Measurements from ENCODE around the gene EBF3. TPM values are rescaled to one million over a fixed set of nuclear protein-coding genes. Genes with fewer than 3 reads are reported as not detected.

Gene EBF3
- total and polyA plus RNA-seq, 10 donors: 0.02 to 0.20 (median 0.13) TPM; not detected in 6

GRCh38 chr10:129934196-129934925 lies 29.7 kb downstream of the EBF3 start:
- Histone ChIP-seq H3K4me1 (no peaks in the 10 kb centered on the region), H3K4me3 (no peak overlapping the region), H3K27me3 (replicated peaks in 1 of 7) (peaks cover 0 to 24% (median 0%) of the 10 kb centered on the region in 7 donors), H3K9me3 (no peaks in the 10 kb centered on the region), H3K36me3 (no peaks in the 10 kb centered on the region), H3K27ac (no peak overlapping the region)
- DNase-seq: peak; percentile 38
- intact Hi-C loops (cut with DNase I; ENCODE audit: low total_unique reads): no loop called here
- 82 to 93% (median 88%) methylated on average over 11 to 12 of the region's 12 CpGs for WGBS, 5 donors
- no peak for TF ChIP-seq CTCF (IDR thresholded peaks at IDR 0.05 in 8 of 11, conservative IDR thresholded peaks at IDR 0.05 in 3 of 11)
- no peak for TF ChIP-seq POLR2AphosphoS5 (IDR thresholded peaks at IDR 0.05)
- TF ChIP-seq POLR2A (IDR thresholded peaks at IDR 0.05): no peak

- Histone ChIP-seq H3K27me3 (replicated peaks in 1 of 7) (peaks cover 0 to 24% (median 0%) of the 10 kb centered on the region in 7 donors), H3K36me3 (no peaks in the 10 kb centered on the region), H3K4me1 (no peaks in the 10 kb centered on the region), H3K27ac (no peak overlapping the region), H3K9me3 (no peaks in the 10 kb centered on the region), H3K4me3 (no peak overlapping the region)
- peak; percentile 56 for DNase-seq
- intact Hi-C loops (cut with DNase I; ENCODE audit: low total_unique reads): no loop called here
- TF ChIP-seq POLR2A (IDR thresholded peaks at IDR 0.05): no peak
- TF ChIP-seq CTCF (IDR thresholded peaks at IDR 0.05 in 8 of 11, conservative IDR thresholded peaks at IDR 0.05 in 3 of 11): no peak
- TF ChIP-seq POLR2AphosphoS5 (IDR thresholded peaks at IDR 0.05): no peak
- WGBS, 5 donors: 75 to 87% (median 78%) methylated on average over 14 of the region's 14 CpGs
Observed at GRCh38 chr10:129933456-129934092, 30.5 kb downstream of the EBF3 start.

DNA sequence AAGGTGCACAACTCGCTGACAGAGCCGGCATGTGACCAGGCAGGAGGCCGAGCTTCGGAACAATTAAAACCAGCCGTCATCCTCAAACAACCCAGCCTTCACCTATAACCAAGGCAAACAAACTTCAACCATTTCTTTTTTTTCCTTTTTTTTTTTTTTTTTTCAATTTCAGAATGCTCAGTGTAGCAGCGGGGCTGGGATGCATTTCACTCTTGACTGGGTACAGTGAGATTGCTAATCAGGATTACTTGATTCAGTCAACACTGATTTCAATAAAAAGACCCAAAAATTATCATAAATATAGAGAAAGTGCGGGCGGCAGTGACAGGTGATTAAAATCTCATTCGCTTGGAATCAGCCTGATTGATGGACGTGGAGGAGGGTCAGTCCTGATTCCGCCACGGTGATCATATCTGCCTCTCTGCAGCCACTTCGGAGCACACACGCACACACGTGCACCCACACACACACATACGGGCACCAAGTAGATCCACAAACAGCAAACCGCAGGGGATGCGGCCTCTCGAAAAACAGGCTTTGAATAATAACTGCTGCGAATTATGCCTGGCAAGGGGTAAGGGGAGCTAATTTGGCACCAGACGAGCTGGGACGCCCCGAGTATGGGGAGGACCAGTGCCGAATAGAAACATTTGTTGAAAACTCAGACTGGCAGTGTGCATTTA lies 31.2 kb downstream of the EBF3 start:
- intact Hi-C loops (cut with DNase I; ENCODE audit: low total_unique reads): no loop called here
- 82 to 89% (median 87%) methylated on average over 24 of the region's 24 CpGs for WGBS, 5 donors
- H3K27ac ChIP-seq: no peak overlapping the region
- H3K4me3 ChIP-seq: no peak overlapping the region
- no peak for TF ChIP-seq POLR2A (IDR thresholded peaks at IDR 0.05)
- H3K27me3 ChIP-seq (replicated peaks in 1 of 7): peaks cover 0 to 24% (median 0%) of the 10 kb centered on the region in 7 donors
- no peaks in the 10 kb centered on the region for H3K4me1 ChIP-seq
- H3K36me3 ChIP-seq: no peaks in the 10 kb centered on the region
- H3K9me3 ChIP-seq: no peaks in the 10 kb centered on the region
- DNase-seq: peak; percentile 48

DNA sequence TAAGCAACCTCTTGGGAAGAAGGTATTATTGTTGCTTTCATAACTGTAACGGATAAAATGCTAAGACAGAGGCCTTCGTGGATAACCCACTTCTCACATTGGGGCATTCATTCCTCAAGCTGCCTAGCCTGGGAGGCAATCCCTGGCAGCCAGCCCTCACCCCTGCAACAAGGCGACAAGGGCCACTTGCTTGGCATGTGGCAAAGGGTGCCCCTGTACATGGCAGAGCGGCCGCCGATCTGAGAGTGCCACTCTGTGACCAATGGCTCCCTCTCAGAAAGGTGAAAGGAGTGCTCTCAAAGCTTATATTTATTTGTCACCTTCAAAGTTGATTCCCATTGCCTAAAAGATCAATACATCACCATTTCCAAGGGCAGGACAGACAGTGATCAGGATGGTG lies 31.9 kb downstream of the EBF3 start:
- DNase-seq: peak; percentile 52
- peaks cover 0 to 17% (median 0%) of the 10 kb centered on the region in 7 donors for H3K27me3 ChIP-seq (replicated peaks in 1 of 7)
- no peaks in the 10 kb centered on the region for H3K9me3 ChIP-seq
- TF ChIP-seq POLR2AphosphoS5 (IDR thresholded peaks at IDR 0.05): no peak
- TF ChIP-seq POLR2A (IDR thresholded peaks at IDR 0.05): no peak
- TF ChIP-seq CTCF (IDR thresholded peaks at IDR 0.05 in 8 of 11, conservative IDR thresholded peaks at IDR 0.05 in 3 of 11): no peak
- no peaks in the 10 kb centered on the region for H3K4me1 ChIP-seq
- no peak overlapping the region for H3K4me3 ChIP-seq
- 85 to 93% (median 90%) methylated on average over 5 to 6 of the region's 6 CpGs for WGBS, 5 donors
- no peak overlapping the region for H3K27ac ChIP-seq
- H3K36me3 ChIP-seq: no peaks in the 10 kb centered on the region
- intact Hi-C loops (cut with DNase I; ENCODE audit: low total_unique reads): no loop called here
